Raji (cell line): ENCODE data around the gene PANX1.

Experiments used
- POLR2A ChIP-seq: IDR thresholded peaks from 2 replicates; pipeline ENCODE4 v1.6.1; 2011; ENCODE audit warnings: low read depth, low read length, control low read depth; ENCODE audit not compliant: insufficient read depth

Gene PANX1

GRCh38 chr11:94186342-94187203 lies 57.9 kb downstream of the PANX1 start:
- no peak for TF ChIP-seq POLR2A

DNA sequence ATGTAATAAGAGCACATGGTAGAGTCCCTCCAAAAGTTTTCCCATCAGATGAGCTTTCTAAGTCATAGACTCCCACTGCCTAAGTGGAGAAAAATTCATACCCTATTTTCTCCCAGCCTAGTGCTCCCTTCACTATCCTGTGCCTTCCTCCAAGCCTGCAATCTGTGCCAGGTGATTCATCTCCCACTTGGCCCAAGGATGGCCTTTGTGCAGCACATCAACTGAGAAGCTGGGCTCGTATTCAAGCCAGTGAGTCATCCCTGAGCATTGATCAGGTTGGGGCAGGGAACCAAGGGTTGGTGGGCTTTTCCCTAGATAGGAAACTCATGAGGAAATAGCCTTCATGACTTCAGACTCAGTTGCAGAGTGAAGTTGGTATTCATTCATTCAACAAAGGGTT lies 64.6 kb downstream of the PANX1 start:
- no peak for TF ChIP-seq POLR2A

GRCh38 chr11:94194712-94195111 lies 66.1 kb downstream of the PANX1 start:
- no peak for TF ChIP-seq POLR2A

DNA sequence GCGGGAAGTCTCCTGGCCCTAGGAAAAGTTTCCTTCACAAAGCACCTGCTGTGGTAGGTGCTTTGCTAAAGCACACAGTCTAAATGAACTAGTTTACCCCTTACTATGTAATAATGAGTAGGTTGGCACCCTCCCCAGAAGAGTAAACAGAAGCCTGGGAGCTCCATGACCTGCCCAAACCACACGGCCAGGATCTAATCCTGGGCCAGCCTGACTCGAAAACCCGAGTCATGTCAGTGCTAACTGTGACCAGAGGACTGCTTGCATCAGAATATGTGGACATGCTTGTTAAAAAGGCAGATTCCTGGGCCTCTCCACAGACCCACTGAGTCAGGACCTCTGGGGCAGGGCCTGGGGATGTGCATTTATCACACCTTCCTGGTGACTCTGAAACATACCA lies 67.7 kb downstream of the PANX1 start:
- no peak for TF ChIP-seq POLR2A

DNA sequence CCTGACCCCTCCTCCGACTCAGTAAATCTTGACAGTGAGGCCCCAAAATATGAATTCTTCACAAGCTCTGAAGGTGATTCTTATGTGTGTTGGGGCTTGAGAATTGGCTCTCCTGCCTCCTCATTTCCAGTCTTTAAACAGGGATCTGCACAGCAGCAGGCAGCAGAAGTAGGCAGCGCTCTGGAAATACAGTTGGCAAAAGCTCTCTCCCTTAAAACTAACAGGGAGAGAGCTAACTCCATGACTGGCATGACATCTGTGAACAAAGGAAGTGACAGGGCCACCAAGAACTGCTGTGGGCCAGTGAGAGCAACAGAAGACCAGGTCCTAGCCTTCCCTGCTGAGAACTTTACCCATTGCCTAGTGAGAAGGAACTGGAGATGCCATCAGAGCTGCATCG lies 70.1 kb downstream of the PANX1 start:
- no peak for TF ChIP-seq POLR2A

- no peak for TF ChIP-seq POLR2A
These were observed 70.8 kb downstream of the PANX1 start for GRCh38 chr11:94199136-94200130.

DNA sequence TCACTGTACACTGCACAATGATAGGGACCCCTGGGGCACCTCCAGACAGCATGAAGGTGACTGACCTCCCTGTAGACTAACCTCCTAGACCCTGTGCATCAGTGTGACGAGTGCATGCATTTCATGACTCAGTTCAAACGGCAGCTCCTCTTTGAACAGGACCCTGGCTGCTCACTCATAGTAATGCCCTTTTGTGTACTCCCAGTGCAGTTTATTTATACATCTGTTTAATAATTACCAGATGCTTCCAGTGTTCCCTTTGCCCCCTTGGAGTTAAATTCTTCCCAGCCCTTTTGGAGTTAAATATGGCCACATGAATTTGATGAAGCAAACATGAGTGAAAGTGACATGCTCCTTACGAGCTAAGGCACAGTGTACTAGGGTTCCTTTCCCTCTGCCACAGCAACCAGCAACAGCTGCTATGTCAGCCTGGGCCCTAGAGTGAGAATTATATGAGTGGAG lies 72.4 kb downstream of the PANX1 start:
- no peak for TF ChIP-seq POLR2A

DNA sequence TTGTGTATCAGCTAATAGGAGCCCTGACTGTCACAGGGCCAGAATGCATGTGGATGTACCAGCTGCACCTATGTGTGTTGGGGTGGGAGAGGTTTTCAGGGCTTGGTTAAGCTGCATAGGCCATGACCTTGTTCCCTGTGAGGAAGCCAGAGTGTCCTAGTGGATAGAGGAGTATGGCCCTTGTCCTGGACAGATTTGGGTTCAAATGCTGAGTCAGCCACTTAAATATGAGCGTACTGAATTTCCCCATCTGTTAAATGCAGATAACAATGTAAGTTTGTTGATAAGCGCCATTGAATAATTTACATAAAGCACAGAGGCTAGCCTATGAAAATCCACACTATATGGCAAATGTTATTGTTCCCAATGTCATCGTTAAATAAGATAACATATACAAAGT lies 74.4 kb downstream of the PANX1 start:
- no peak for TF ChIP-seq POLR2A

GRCh38 chr11:94211261-94211830 lies 82.7 kb downstream of the PANX1 start:
- no peak for TF ChIP-seq POLR2A

- TF ChIP-seq POLR2A: no peak
These were observed 84.3 kb downstream of the PANX1 start for GRCh38 chr11:94212898-94213297.

DNA sequence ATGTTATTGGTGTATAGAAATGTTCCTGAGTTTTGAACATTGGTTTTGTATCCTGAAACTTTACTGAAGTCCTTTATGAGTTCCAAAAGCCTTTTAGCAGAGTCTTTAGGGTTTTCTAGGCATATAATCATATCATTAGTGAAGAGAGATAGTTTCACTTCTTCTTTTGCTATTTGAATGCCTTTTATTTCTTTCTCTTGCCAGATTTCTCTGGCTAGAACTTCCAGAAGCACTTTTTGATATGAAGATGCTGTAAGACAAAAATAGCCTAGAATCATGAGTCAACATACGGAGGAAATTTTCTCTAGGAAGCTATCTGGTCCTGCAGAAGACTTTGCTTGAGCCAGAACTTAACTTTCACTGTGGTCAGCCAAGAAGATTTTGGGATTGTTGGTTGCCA lies 89.1 kb downstream of the PANX1 start:
- no peak for TF ChIP-seq POLR2A

GRCh38 chr11:94218372-94218771 lies 89.7 kb downstream of the PANX1 start:
- TF ChIP-seq POLR2A: no peak

- no peak for TF ChIP-seq POLR2A
These were observed 91.1 kb downstream of the PANX1 start for GRCh38 chr11:94219771-94220170.

DNA sequence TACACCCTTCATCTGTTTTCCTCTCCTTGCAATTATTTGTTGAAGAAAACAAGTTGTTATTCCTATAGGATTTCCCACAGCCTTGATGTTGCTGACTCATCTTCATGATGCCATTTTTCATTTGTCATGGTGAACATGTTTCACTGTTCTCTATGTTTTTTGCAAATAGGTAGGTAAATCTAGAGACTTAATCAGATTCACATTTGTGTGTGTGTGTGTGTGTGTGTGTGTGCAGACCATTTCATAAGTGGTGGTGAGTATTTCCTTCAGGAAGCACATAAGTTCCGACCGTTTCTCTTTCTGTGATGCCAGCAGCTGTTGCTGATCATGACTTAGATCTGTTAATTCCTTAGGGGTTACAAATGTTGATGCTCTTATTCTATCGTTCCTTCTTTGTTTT lies 95.4 kb downstream of the PANX1 start:
- no peak for TF ChIP-seq POLR2A
